Esophagus muscularis mucosa (tissue), 3 donors: ENCODE measurements around the gene RAD51B.

ENCODE experiments used
- CTCF ChIP-seq, 3 experiments: fragments of 200-600 bp in 2 of 3; fragments of 450-650 bp in 1 of 3; sonication (generic) in 2 of 3; IDR thresholded peaks; one replicate each; pipeline ENCODE4 v1.5.1; 2017 to 2019; ENCODE audit warnings: antibody characterized with exemption in 3 of 3, mild to moderate bottlenecking in 2 of 3, moderate library complexity in 1 of 3
- POLR2A ChIP-seq: fragments of 450-650 bp; IDR thresholded peaks from one replicate; pipeline ENCODE4 v1.6.1; 2017; ENCODE audit warnings: antibody characterized with exemption, moderate library complexity, mild to moderate bottlenecking, low read depth
- POLR2AphosphoS5 ChIP-seq, 2 donors: sonication (generic); formaldehyde crosslinking; IDR thresholded peaks; one replicate each; pipeline ENCODE4 v1.6.1; 2017; ENCODE audit warnings: antibody characterized with exemption in 2 of 2

DNA sequence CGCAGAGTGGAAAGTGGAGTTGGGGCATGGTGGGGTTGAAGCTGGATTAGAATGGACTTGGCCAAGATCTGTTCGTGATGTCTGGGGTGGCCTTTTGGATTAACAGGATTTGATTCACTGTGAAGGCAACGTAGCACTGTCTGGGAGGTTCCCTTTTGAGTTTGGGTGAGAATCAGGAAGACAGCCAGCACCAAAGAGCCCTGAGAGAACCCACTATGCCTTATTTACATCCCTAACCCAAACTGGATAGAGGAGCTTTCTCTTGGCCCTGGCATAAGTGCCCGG lies 703.7 kb downstream of the RAD51B start:
- no peak for TF ChIP-seq CTCF (IDR thresholded peaks at IDR 0.05)
- no peak for TF ChIP-seq POLR2A
- no peak for TF ChIP-seq POLR2AphosphoS5 (IDR thresholded peaks at IDR 0.05)
